SK-N-SH (cell line): ENCODE data around the gene MMD2. TPM values are rescaled to one million over a fixed set of nuclear protein-coding genes. Genes with fewer than 3 reads are reported as not detected.

ENCODE experiments used
- CTCF ChIA-PET: fragments of 300-600, 350-600 bp; formaldehyde crosslinking; extraction: SDS; loops from one replicate; lab custom pipeline; 2021; lab: Yijun Ruan, JAX
- POLR2A ChIA-PET: fragments of 350-600 bp; sonication (Branson Sonifier 250); formaldehyde crosslinking; extraction: SDS; loops from one replicate; lab custom pipeline; 2020; ENCODE audit warnings: antibody characterized with exemption, inconsistent platforms; lab: Yijun Ruan, JAX
- DNase-seq: peaks from one replicate; pipeline ENCODE4 v3.0.0; 2012
- H2AFZ ChIP-seq: fragments of 200-600 bp; sonication (generic); 2 replicates; pipeline ENCODE4 v1.8.1; 2016; ENCODE audit warnings: antibody characterized with exemption, mild to moderate bottlenecking, low read depth
- H3F3A ChIP-seq: fragments of 200-600 bp; sonication (generic); replicated peaks from 2 replicates; pipeline ENCODE3; 2016; ENCODE audit warnings: antibody characterized with exemption, mild to moderate bottlenecking; ENCODE audit not compliant: insufficient read depth
- H3K27ac ChIP-seq, 2 experiments: fragments of 200-500 bp in 1 of 2; fragments of 200-600 bp in 1 of 2; sonication (Bioruptor generic) in 1 of 2; sonication (generic), shearing (Covaris generic) in 1 of 2; 2 replicates each; pipeline versions ENCODE4 v1.5.1 to v1.6.1; 2014 to 2016; ENCODE audit warnings: low read depth in 2 of 2, inconsistent platforms in 1 of 2, low read length in 1 of 2, mild to moderate bottlenecking in 1 of 2, mixed read lengths in 1 of 2
- H3K27me3 ChIP-seq: fragments of 200-600 bp; sonication (generic), shearing (Covaris generic); 2 replicates; pipeline ENCODE4 v1.6.1; 2016; ENCODE audit warnings: mixed run types; ENCODE audit not compliant: insufficient read depth
- H3K36me3 ChIP-seq, 2 experiments: fragments of 200-500 bp in 1 of 2; fragments of 200-600 bp in 1 of 2; sonication (Bioruptor generic) in 1 of 2; sonication (generic) in 1 of 2; replicated peaks in 1 of 2; 2 replicates each; pipeline versions ENCODE3 to v1.5.1; 2014 to 2016; ENCODE audit warnings: low read length in 1 of 2, mild to moderate bottlenecking in 1 of 2; ENCODE audit not compliant: insufficient read depth in 2 of 2, control insufficient read depth in 1 of 2
- H3K4me1 ChIP-seq, 2 experiments: fragments of 200-500 bp in 1 of 2; fragments of 200-600 bp in 1 of 2; sonication (Bioruptor generic) in 1 of 2; sonication (generic), shearing (Covaris generic) in 1 of 2; 2 replicates each; pipeline versions ENCODE4 v1.5.1 to v1.6.1; 2014 to 2016; ENCODE audit warnings: low read depth in 1 of 2, low read length in 1 of 2, mixed run types in 1 of 2; ENCODE audit not compliant: insufficient read depth in 2 of 2, control insufficient read depth in 1 of 2
- H3K4me2 ChIP-seq: fragments of 200-600 bp; sonication (generic), shearing (Covaris generic); 2 replicates; pipeline ENCODE4 v1.6.1; 2017; ENCODE audit warnings: mixed run types
- H3K4me3 ChIP-seq, 2 experiments: fragments of 200-500 bp in 1 of 2; fragments of 200-600 bp in 1 of 2; sonication (Bioruptor generic) in 1 of 2; sonication (generic), shearing (Covaris generic) in 1 of 2; 2 replicates each; pipeline versions ENCODE4 v1.5.1 to v1.8.1; 2014 to 2016; ENCODE audit warnings: low read depth in 2 of 2, inconsistent platforms in 1 of 2, low read length in 1 of 2, mild to moderate bottlenecking in 1 of 2, mixed read lengths in 1 of 2, moderate library complexity in 1 of 2
- H3K79me2 ChIP-seq: fragments of 200-600 bp; sonication (generic); 2 replicates; pipeline ENCODE4 v1.8.1; 2017; ENCODE audit warnings: mild to moderate bottlenecking; ENCODE audit not compliant: insufficient read depth
- H3K9ac ChIP-seq: fragments of 200-600 bp; sonication (generic); 2 replicates; pipeline ENCODE4 v1.6.1; 2017; ENCODE audit warnings: mixed run types
- H3K9me2 ChIP-seq: fragments of 200-600 bp; sonication (generic); 2 replicates; pipeline ENCODE4 v1.6.1; 2017; ENCODE audit warnings: mixed run types
- H3K9me3 ChIP-seq: fragments of 200-600 bp; sonication (generic); 2 replicates; pipeline ENCODE4 v1.6.1; 2017; ENCODE audit warnings: mixed run types, mild to moderate bottlenecking, moderate library complexity
- H4K20me1 ChIP-seq: fragments of 200-600 bp; sonication (generic); 2 replicates; pipeline ENCODE4 v1.6.1; 2017; ENCODE audit warnings: mild to moderate bottlenecking, mixed run types; ENCODE audit not compliant: insufficient read depth
- CHD2 ChIP-seq: fragments of 150-350 bp; IDR thresholded peaks from 2 replicates; pipeline ENCODE4 v1.6.1; 2018; ENCODE audit warnings: low read length; ENCODE audit not compliant: partially characterized antibody
- CTCF ChIP-seq: fragments of 200-600 bp; sonication (generic); IDR thresholded peaks from 2 replicates; pipeline ENCODE4 v1.6.1; 2017; ENCODE audit warnings: antibody characterized with exemption, mild to moderate bottlenecking, moderate library complexity
- ELF1 ChIP-seq: IDR thresholded peaks from 2 replicates; pipeline ENCODE4 v1.4.0; 2012
- EP300 ChIP-seq, 2 experiments: IDR thresholded peaks; 2 replicates each; pipeline versions ENCODE4 v1.4.0 to v1.6.1; 2012; ENCODE audit warnings: borderline replicate concordance in 1 of 2, low read depth in 1 of 2, low read length in 1 of 2
- EZH2phosphoT487 ChIP-seq: fragments of 200-600 bp; sonication (generic); IDR thresholded peaks from 2 replicates; pipeline ENCODE4 v1.6.1; 2017; ENCODE audit warnings: low read depth, mixed run types, mild to moderate bottlenecking, antibody characterized with exemption, moderate library complexity, borderline replicate concordance
- FOSL2 ChIP-seq: IDR thresholded peaks from 2 replicates; pipeline ENCODE4 v1.4.0; 2012; ENCODE audit warnings: low read depth, mild to moderate bottlenecking, moderate library complexity, borderline replicate concordance
- FOXM1 ChIP-seq: IDR thresholded peaks from 2 replicates; pipeline ENCODE4 v1.4.0; 2012; ENCODE audit warnings: low read depth, mild to moderate bottlenecking
- GABPA ChIP-seq: IDR thresholded peaks from 2 replicates; pipeline ENCODE4 v1.4.0; 2012; ENCODE audit warnings: low read depth, mild to moderate bottlenecking
- GATA2 ChIP-seq: sonication (generic); formaldehyde crosslinking; IDR thresholded peaks from 2 replicates; pipeline ENCODE4 v1.5.0; 2020; ENCODE audit warnings: mild to moderate bottlenecking, missing genetic modification reagents
- IRF3 ChIP-seq: fragments of 150-350 bp; IDR thresholded peaks from 2 replicates; pipeline ENCODE4 v1.6.1; 2016; ENCODE audit warnings: mild to moderate bottlenecking, low read depth, low read length
- JUND ChIP-seq: IDR thresholded peaks from 2 replicates; pipeline ENCODE4 v1.4.0; 2012
- MAX ChIP-seq: IDR thresholded peaks from 2 replicates; pipeline ENCODE4 v1.4.0; 2012; ENCODE audit warnings: low read depth
- MEF2A ChIP-seq: IDR thresholded peaks from 2 replicates; pipeline ENCODE4 v1.4.0; 2012; ENCODE audit warnings: low read depth, borderline replicate concordance
- MXI1 ChIP-seq: IDR thresholded peaks from 2 replicates; pipeline ENCODE4 v1.6.1; 2012; ENCODE audit warnings: mild to moderate bottlenecking, low read depth, low read length, improper control_type of control experiment
- NFIC ChIP-seq: IDR thresholded peaks from 2 replicates; pipeline ENCODE4 v1.4.0; 2012; ENCODE audit warnings: borderline replicate concordance
- NRF1 ChIP-seq: IDR thresholded peaks from 2 replicates; pipeline ENCODE4 v1.6.1; 2012; ENCODE audit warnings: low read depth, mild to moderate bottlenecking, low read length
- POLR2AphosphoS5 ChIP-seq: IDR thresholded peaks from 2 replicates; pipeline ENCODE4 v1.6.1; 2012; ENCODE audit warnings: low read depth, low read length
- RCOR1 ChIP-seq: fragments of 150-350 bp; IDR thresholded peaks from 2 replicates; pipeline ENCODE4 v1.6.1; 2017; ENCODE audit warnings: antibody characterized with exemption, low read length
- REST ChIP-seq: IDR thresholded peaks from 2 replicates; pipeline ENCODE4 v1.6.1; 2012; ENCODE audit warnings: mild to moderate bottlenecking, low read depth, low read length, moderate library complexity
- RFX5 ChIP-seq: IDR thresholded peaks from 2 replicates; pipeline ENCODE4 v1.6.1; 2012; ENCODE audit warnings: mild to moderate bottlenecking, improper control_type of control experiment, low read length
- RXRA ChIP-seq: IDR thresholded peaks from 2 replicates; pipeline ENCODE4 v1.4.0; 2012; ENCODE audit warnings: low read depth, mild to moderate bottlenecking, borderline replicate concordance
- USF2 ChIP-seq: fragments of 150-350 bp; IDR thresholded peaks from 2 replicates; pipeline ENCODE4 v1.6.1; 2017; ENCODE audit warnings: antibody characterized with exemption, low read length, low read depth, borderline replicate concordance
- YY1 ChIP-seq: IDR thresholded peaks from 2 replicates; pipeline ENCODE4 v1.4.0; 2012; ENCODE audit warnings: low read depth, mild to moderate bottlenecking
- ZBTB33 ChIP-seq: IDR thresholded peaks from 2 replicates; pipeline ENCODE4 v1.4.0; 2012; ENCODE audit warnings: low read depth, borderline replicate concordance
- WGBS: methylation state at CpG from one replicate; pipeline ENCODE4 v1.1.6; 2017; ENCODE audit warnings: low lambda C conversion rate; 5-methylcytosine and 5-hydroxymethylcytosine counted together
- polyA plus RNA-seq, 3 experiments: library from polyadenylated mRNA; depleted of rRNA; stranded (reverse); fragments of >200 nt; gene quantifications; 2 replicates each; pipeline ENCODE4 v1.2.3, GENCODE V29; 2012

The MMD2 gene
- polyA plus RNA-seq, 1 of the 3 experiments (the other 2 are of a cell fraction), result not detected

- Histone ChIP-seq H3K9me3 (no peaks in the 10 kb centered on the region), H3K4me1 (no peaks in the 10 kb centered on the region; a peak in 2 of 4 replicates), H3K4me3 (peak overlapping the region; percentile 66 to 95), H3K27ac (peak overlapping the region; percentile 79 to 86), H3K9ac (peak overlapping the region; percentile 83), H2AFZ (peak overlapping the region; percentile 74; the same call in 1 of the 2 replicates), H3K27me3 (no peaks in the 10 kb centered on the region), H3K36me3 (peaks cover 18 to 28% of the 10 kb centered on the region in 2 experiments), H4K20me1 (peaks cover 40% of the 10 kb centered on the region), H3K4me2 (peak overlapping the region; percentile 87), H3K9me2 (no peaks in the 10 kb centered on the region), H3K79me2 (peaks cover 46% of the 10 kb centered on the region), H3F3A (no peaks in the 10 kb centered on the region)
- peak; percentile 96 for DNase-seq
- ChIA-PET CTCF (interaction anchor here (0.6 to 5.3 kb wide), 47 partner anchors 9 to 477 kb away, joined by 3 to 72 read pairs (median 5); partner anchors contain the start of genes AP5Z1 and RADIL), POLR2A (interaction anchor here (0.7 to 1.1 kb wide), 3 partner anchors 123 to 143 kb away, joined by 3 to 4 read pairs (median 3); no protein-coding TSS in a partner anchor)
- 3% methylated on average over 29 of the region's 41 CpGs for WGBS
- TF ChIP-seq NFIC (no peak), EP300 (IDR thresholded peaks at IDR 0.05; ENCODE audit: borderline replicate concordance in 1 of 2, low read depth in 1 of 2, low read length in 1 of 2) (no peak), JUND (no peak), FOSL2 (no peak), IRF3 (no peak), RXRA (no peak), YY1 (no peak), POLR2AphosphoS5 (peak; percentile 94), MAX (peak; percentile 35; the same call in 1 of the 2 replicates), MEF2A (no peak), REST (no peak), CTCF (peak; percentile 85), ZBTB33 (no peak), MXI1 (peak; percentile 67), GATA2 (no peak), CHD2 (no peak), RFX5 (0 out of 2 replicates have a peak, but pooled peaks have one; percentile 21), USF2 (no peak), NRF1 (peak; percentile 90), ELF1 (peak; percentile 76), FOXM1 (no peak), EZH2phosphoT487 (no peak), RCOR1 (no peak), GABPA (peak; percentile 42; the same call in 1 of the 2 replicates)
Observed at GRCh38 chr7:4973728-4974198, 14.8 kb upstream of the MMD2 start.
